Measurements from ENCODE around the gene GPR55.

The GPR55 gene

GRCh38 chr2:230900336-230900995, 24.6 kb downstream of the GPR55 start:
- no peak for DNase-seq (ENCODE audit: extremely low read depth, low read depth)
- H3K4me3 ChIP-seq (replicated peaks; ENCODE audit: low read depth, low read length) = no peak overlapping the region
- TF ChIP-seq, protein P1, sequence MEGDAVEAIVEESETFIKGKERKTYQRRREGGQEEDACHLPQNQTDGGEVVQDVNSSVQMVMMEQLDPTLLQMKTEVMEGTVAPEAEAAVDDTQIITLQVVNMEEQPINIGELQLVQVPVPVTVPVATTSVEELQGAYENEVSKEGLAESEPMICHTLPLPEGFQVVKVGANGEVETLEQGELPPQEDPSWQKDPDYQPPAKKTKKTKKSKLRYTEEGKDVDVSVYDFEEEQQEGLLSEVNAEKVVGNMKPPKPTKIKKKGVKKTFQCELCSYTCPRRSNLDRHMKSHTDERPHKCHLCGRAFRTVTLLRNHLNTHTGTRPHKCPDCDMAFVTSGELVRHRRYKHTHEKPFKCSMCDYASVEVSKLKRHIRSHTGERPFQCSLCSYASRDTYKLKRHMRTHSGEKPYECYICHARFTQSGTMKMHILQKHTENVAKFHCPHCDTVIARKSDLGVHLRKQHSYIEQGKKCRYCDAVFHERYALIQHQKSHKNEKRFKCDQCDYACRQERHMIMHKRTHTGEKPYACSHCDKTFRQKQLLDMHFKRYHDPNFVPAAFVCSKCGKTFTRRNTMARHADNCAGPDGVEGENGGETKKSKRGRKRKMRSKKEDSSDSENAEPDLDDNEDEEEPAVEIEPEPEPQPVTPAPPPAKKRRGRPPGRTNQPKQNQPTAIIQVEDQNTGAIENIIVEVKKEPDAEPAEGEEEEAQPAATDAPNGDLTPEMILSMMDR (IDR thresholded peaks at IDR 0.05; ENCODE audit: low read depth, low read length, missing control alignments) = no peak

- TF ChIP-seq, protein P1 (IDR thresholded peaks at IDR 0.05; ENCODE audit: low read depth, low read length, missing control alignments) = no peak
- H3K4me3 ChIP-seq (replicated peaks; ENCODE audit: low read depth, low read length) = no peak overlapping the region
Observed at GRCh38 chr2:230899786-230900185, 25.3 kb downstream of the GPR55 start.

GRCh38 chr2:230899287-230899686, 25.8 kb downstream of the GPR55 start:
- TF ChIP-seq, protein P1 (IDR thresholded peaks at IDR 0.05; ENCODE audit: low read depth, low read length, missing control alignments) = no peak
- DNase-seq (ENCODE audit: extremely low read depth, low read depth) = no peak
- H3K4me3 ChIP-seq (replicated peaks; ENCODE audit: low read depth, low read length) = no peak overlapping the region

More at GRCh38 chr2:230899786-230900185, 25.3 kb downstream of the GPR55 start:
- DNase-seq (ENCODE audit: extremely low read depth, low read depth) = no peak

DNA sequence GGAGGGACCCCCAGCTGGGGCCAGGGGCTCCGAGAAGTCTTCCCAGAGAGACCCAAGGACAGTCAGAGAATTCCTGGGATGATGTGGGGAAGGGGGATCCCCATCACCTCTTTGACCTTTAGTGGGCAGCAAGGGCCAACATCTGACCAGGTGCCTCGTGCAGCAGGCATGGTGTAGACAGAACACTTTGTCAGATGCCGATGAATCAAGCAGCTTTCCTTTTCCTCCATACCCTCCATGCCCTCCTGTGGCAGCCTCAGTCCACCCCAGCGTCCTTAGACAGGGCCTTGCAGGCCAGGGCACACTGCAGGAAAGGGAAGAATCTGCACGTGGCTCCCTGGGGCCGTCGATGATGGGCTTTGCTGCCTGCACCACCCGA, 26.3 kb downstream of the GPR55 start:
- DNase-seq (ENCODE audit: extremely low read depth, low read depth) = no peak
- H3K4me3 ChIP-seq (replicated peaks; ENCODE audit: low read depth, low read length) = no peak overlapping the region
- TF ChIP-seq, protein P1 (IDR thresholded peaks at IDR 0.05; ENCODE audit: low read depth, low read length, missing control alignments) = no peak

DNA sequence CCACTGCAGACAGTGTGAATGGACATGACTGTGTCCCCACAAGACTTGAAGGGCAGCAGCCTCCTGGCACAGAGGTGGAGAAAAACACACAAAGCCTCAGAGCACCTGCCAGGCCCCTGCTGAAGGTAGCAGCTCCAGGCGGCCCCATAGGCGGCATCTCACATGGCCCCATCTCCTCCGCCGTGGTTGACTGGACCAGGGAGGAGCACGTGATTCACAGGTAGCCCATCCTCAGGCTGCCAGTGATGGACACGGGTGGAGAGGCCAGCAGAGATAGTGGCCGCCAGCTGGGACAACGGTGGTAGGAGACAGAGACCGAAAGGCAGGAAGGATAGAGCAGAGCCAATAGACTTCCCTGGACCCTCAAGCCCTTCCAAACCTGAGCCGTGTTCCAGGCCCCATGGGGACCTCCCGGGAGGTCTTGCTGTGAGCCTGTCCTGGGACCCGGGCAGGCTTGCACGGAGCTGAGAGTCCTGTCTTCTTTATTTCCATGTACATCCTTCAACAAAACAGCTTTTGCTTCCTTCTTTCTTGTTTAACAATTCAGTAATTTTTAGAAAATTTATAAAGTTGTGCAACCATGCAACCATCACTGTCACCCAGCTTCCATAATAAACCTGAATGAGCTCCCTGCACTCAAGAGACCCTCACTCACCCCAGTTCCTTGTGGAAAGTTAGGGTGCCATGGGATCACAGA, 26.9 kb downstream of the GPR55 start:
- no peak overlapping the region for H3K4me3 ChIP-seq (replicated peaks; ENCODE audit: low read depth, low read length)
- no peak for DNase-seq (ENCODE audit: extremely low read depth, low read depth)
- TF ChIP-seq, protein P1 (IDR thresholded peaks at IDR 0.05; ENCODE audit: low read depth, low read length, missing control alignments) = no peak

GRCh38 chr2:230896346-230897115, 28.5 kb downstream of the GPR55 start:
- H3K4me3 ChIP-seq (replicated peaks; ENCODE audit: low read depth, low read length) = no peak overlapping the region
- DNase-seq (ENCODE audit: extremely low read depth, low read depth) = no peak
- TF ChIP-seq, protein P1 (IDR thresholded peaks at IDR 0.05; ENCODE audit: low read depth, low read length, missing control alignments) = no peak

All from HFF-Myc (cell line).